Adipocyte (in vitro differentiated cells): ENCODE measurements around the gene HK3.

Experiments
- DNase-seq: peaks from one replicate; pipeline ENCODE4 v3.0.0-alpha.2; 2015; ENCODE audit warnings: low read depth
- H3K27me3 ChIP-seq: replicated peaks from 2 replicates; pipeline ENCODE4 v1.7.0; 2013; ENCODE audit warnings: mild to moderate bottlenecking, low read length, moderate library complexity; ENCODE audit not compliant: control insufficient read depth, insufficient read depth
- H3K36me3 ChIP-seq: 2 replicates; pipeline ENCODE4 v1.7.0; 2013; ENCODE audit warnings: low read length, mild to moderate bottlenecking, moderate library complexity; ENCODE audit not compliant: control insufficient read depth, insufficient read depth, severe bottlenecking
- H3K4me1 ChIP-seq: 2 replicates; pipeline ENCODE4 v1.7.0; 2013; ENCODE audit warnings: mild to moderate bottlenecking, low read length, moderate library complexity; ENCODE audit not compliant: control insufficient read depth, insufficient read depth
- H3K4me3 ChIP-seq: 2 replicates; pipeline ENCODE4 v1.7.0; 2013; ENCODE audit warnings: mild to moderate bottlenecking, low read length, moderate library complexity
- H3K9ac ChIP-seq: 2 replicates; pipeline ENCODE4 v1.7.0; 2013; ENCODE audit warnings: mild to moderate bottlenecking, low read length, moderate library complexity
- H3K9me3 ChIP-seq: 2 replicates; pipeline ENCODE4 v1.7.0; 2013; ENCODE audit warnings: mild to moderate bottlenecking, low read length, moderate library complexity; ENCODE audit not compliant: control insufficient read depth

HK3 gene

DNA sequence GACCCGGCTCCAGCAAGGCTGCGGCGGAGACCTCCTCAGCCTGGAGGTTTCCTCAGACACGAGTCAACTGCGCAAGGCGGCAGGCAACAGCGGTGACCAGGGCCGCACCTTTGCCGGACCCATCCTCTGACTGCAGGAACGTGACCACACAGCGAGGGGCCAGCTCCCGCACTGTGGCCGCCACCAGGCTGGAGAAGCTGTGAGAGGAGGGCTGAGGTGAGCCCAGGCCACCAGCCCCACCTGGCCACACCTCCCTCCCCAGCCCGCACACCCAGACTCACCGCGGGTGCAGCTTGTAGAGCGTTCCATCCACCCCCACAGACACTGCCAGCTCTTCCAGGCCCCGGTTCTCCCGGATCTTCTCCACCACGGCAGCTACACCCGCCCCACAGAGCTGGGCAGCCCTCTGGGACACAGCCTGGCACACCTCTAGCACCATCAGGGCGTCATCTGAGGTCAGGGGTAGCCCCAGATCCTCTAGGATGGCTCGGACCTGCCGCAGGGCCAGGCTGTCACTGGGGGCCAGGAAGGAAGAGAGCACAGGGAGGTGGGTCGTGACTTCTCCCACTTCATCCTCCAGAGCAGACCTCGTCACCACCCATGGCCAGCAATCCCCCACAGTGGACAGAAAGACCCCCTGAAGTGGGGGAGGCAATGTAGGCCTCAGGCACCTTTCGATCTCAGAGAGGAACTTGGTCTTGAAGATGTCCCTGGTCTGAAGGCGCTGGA is 18.0 kb downstream of the HK3 start:
- Histone ChIP-seq H3K27me3 (peaks cover 51% of the 10 kb centered on the region), H3K36me3 (no peaks in the 10 kb centered on the region), H3K4me3 (no peak overlapping the region), H3K9ac (no peak overlapping the region), H3K9me3 (no peaks in the 10 kb centered on the region), H3K4me1 (no peaks in the 10 kb centered on the region)
- DNase-seq, result no peak

- DNase-seq, result no peak
- Histone ChIP-seq H3K4me3 (no peak overlapping the region), H3K9ac (no peak overlapping the region), H3K4me1 (no peaks in the 10 kb centered on the region), H3K27me3 (peaks cover 57% of the 10 kb centered on the region), H3K9me3 (no peaks in the 10 kb centered on the region), H3K36me3 (no peaks in the 10 kb centered on the region)
Observed at GRCh38 chr5:176880366-176881020, 18.7 kb downstream of the HK3 start.

DNA sequence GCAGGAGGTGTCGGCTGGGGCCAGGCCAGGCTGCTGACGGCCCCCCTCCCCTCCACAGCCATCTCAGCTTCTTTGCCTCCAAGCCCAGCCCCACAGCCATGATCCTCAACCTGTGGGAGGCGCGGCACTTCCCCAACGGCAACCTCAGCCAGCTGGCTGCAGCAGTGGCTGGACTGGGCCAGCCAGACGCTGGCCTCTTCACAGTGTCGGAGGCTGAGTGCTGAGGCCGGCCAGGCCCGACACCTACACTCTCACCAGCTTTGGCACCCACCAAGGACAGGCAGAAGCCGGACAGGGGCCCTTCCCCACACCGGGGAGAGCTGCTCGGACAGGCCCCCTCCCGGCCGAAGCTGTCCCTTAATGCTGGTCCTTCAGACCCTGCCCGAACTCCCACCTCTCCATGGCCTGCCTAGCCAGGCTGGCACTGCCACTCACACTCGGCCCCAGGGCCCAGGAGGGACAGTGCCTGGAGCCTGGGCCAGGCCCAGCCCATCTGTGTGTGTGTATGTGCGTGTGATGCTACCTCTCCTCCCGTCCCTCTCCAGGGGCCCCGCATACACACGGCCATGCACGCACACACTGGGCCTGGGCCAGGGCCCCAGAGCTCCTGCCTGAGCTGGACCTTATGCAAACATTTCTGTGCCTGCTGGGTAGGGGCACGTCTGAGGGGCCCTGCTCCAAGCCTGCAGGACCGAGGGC is 19.3 kb downstream of the HK3 start:
- H3K27me3 ChIP-seq, result peaks cover 62% of the 10 kb centered on the region
- no peaks in the 10 kb centered on the region for H3K9me3 ChIP-seq
- H3K4me1 ChIP-seq, result no peaks in the 10 kb centered on the region
- H3K4me3 ChIP-seq, result no peak overlapping the region
- no peak for DNase-seq
- no peak overlapping the region for H3K9ac ChIP-seq
- H3K36me3 ChIP-seq, result no peaks in the 10 kb centered on the region

- Histone ChIP-seq H3K4me1 (no peaks in the 10 kb centered on the region), H3K9ac (no peak overlapping the region), H3K27me3 (peaks cover 66% of the 10 kb centered on the region), H3K36me3 (no peaks in the 10 kb centered on the region), H3K9me3 (no peaks in the 10 kb centered on the region), H3K4me3 (no peak overlapping the region)
- no peak for DNase-seq
Observed at GRCh38 chr5:176878906-176879662, 20.1 kb downstream of the HK3 start.

DNA sequence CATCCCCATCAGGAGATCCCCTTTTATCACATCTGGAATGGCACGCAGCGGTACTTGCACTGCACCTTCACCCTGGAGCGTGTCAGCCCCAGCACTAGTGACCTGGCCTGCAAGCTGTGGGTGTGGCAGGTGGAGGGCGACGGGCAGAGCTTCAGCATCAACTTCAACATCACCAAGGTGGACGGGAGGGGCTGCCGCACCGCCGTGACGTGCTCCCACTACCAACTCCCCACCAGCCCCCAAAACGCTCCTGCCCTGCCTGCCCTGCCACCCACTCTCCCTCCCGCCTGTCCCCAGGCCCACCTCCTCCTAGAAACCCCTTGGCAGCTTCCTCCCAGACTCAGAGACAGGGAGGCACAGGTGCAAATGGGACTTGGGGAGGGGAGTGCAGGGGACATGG is 20.7 kb downstream of the HK3 start:
- H3K9me3 ChIP-seq, result no peaks in the 10 kb centered on the region
- no peaks in the 10 kb centered on the region for H3K4me1 ChIP-seq
- no peaks in the 10 kb centered on the region for H3K36me3 ChIP-seq
- no peak overlapping the region for H3K4me3 ChIP-seq
- H3K9ac ChIP-seq, result no peak overlapping the region
- no peak for DNase-seq
- H3K27me3 ChIP-seq, result peaks cover 63% of the 10 kb centered on the region

GRCh38 chr5:176877793-176878331 is 21.3 kb downstream of the HK3 start:
- no peak overlapping the region for H3K4me3 ChIP-seq
- H3K9ac ChIP-seq, result no peak overlapping the region
- peaks cover 57% of the 10 kb centered on the region for H3K27me3 ChIP-seq
- H3K4me1 ChIP-seq, result no peaks in the 10 kb centered on the region
- no peak for DNase-seq
- H3K9me3 ChIP-seq, result no peaks in the 10 kb centered on the region
- H3K36me3 ChIP-seq, result no peaks in the 10 kb centered on the region

DNA sequence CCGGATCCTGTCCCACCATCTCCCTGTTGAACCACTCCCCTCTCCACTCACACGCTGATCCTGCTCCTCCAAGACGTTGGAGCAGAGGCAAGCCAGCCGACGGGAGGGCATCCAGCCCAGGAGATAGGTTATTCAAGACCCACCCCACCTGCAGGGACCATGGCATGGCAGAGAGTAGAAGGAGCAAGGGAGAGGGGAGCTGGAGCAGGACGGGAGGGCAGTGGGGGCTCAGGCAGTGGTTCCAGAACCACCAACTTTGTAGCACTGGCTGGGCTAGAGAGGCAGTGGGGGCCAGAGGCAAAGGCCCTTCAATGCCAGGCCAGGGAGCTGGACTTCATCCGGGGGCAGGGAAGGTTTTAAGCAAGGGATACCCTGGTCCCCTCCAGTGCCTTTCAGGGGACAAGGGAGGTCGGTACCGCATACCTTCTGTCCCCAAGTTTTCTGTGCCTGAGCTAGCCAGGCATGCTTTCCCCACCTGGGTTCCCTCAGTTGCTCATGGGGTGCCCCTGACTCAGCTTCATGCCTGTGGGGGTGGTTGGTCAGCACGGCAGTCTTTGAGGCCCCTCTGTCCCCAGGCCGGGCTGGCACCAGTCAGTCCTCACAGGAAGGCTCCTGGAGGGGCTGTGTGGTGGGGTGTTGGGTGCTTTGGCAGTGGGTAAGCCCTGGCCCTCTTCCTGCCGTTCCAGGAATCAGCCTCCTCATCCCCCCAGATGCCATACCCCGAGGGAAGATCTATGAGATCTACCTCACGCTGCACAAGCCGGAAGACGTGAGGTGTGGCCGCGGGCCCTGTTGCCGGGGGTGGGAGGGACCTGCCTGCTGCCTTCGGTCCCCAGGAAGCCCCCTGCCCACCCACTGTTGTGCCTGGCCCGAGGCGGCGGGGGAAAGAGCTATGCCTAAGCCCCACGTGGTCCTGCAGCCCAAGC is 22.4 kb downstream of the HK3 start:
- Histone ChIP-seq H3K9me3 (no peaks in the 10 kb centered on the region), H3K4me3 (no peak overlapping the region), H3K4me1 (no peaks in the 10 kb centered on the region), H3K9ac (no peak overlapping the region), H3K36me3 (no peaks in the 10 kb centered on the region), H3K27me3 (peaks cover 50% of the 10 kb centered on the region)
- DNase-seq, result no peak

- H3K36me3 ChIP-seq, result no peaks in the 10 kb centered on the region
- H3K4me3 ChIP-seq, result no peak overlapping the region
- DNase-seq, result no peak
- peaks cover 50% of the 10 kb centered on the region for H3K27me3 ChIP-seq
- no peak overlapping the region for H3K9ac ChIP-seq
- H3K4me1 ChIP-seq, result no peaks in the 10 kb centered on the region
- no peaks in the 10 kb centered on the region for H3K9me3 ChIP-seq
Observed at GRCh38 chr5:176875783-176876505, 23.2 kb downstream of the HK3 start.

GRCh38 chr5:176875014-176875550 is 24.1 kb downstream of the HK3 start:
- Histone ChIP-seq H3K9me3 (no peaks in the 10 kb centered on the region), H3K4me3 (no peak overlapping the region), H3K9ac (no peak overlapping the region), H3K36me3 (no peaks in the 10 kb centered on the region), H3K4me1 (no peaks in the 10 kb centered on the region), H3K27me3 (peaks cover 48% of the 10 kb centered on the region)
- DNase-seq, result no peak
